G401 (cell line): ENCODE measurements around the gene EML1. TPM values are rescaled to one million over a fixed set of nuclear protein-coding genes. Genes with fewer than 3 reads are reported as not detected.

Experiments
- DNase-seq: peaks from one replicate; pipeline ENCODE4 v3.0.0-alpha.2; 2015; ENCODE audit warnings: low spot score
- in situ Hi-C: cut with HindIII; loops from 2 replicates; pipeline ENCODE4 v1.10.0; 2016; ENCODE audit warnings: low sequenced_read_pairs, mixed read lengths
- total RNA-seq: library from RNA; depleted of rRNA; stranded (reverse); fragments of >200 nt; shearing (Covaris generic); gene quantifications from 2 replicates; pipeline ENCODE4 v1.2.3, GENCODE V29; 2014

Gene EML1
- total RNA-seq, 1 experiment from 2014 or later, result 19.2 TPM

DNA sequence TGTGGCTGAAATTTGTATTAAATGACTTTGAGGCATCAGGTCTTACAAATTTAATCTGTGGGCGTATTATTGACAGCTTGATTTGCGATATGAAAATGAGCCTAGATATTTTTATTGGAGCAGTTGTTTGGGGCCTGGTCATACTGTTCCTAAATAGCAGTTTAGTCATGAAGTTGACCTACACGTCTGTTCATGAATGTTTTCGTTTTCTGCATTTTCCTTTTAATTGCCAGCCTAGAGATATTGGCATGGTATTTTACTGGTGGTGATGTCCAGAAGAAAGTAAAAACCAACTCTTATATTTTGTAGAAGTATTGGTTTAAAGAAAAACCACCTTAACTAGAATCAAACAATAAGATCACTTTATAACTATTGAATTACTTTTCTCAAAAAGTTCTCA lies 1.8 kb downstream of the EML1 start:
- DNase-seq, result no peak
- in situ Hi-C loops, result no loop called here

DNA sequence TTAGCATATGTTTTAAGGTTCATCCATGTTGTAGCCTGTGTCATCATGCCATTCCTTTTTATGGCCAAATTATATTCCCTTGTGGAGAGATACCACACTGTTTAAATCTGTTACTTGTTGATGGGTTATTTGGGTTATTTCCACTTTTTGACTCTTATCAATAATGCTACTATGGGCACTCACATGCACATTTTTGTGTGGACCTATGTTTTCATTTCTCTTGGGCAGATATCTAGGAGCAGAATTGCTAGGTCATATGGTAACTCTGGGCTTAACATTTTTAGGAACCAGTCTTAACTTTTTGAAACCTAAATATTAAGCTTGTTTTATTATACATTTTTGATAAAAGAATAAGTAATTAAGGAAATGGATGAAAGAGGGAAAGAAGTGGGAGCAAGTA lies 4.0 kb downstream of the EML1 start:
- in situ Hi-C loops, result no loop called here
- no peak for DNase-seq

DNA sequence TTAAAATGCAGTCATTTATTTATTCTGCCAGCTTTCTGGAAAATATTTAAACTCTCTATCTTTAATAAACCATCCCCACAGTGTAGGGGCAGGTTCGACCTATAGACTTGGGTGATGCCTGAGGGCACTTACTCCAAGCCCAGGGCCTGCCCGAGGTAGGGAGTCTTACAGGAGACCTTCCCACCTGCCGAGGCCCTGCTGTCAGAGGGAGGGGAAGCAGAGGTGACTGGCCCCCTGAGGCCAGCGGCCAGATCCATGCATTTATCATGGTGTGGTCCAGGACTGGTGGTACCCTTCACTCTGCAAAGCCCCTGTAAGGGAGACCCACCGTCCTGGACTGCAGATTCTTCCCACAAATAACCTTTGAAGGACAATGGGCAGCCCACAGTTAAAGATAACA lies 7.6 kb downstream of the EML1 start:
- in situ Hi-C loops, result no loop called here
- no peak for DNase-seq

DNA sequence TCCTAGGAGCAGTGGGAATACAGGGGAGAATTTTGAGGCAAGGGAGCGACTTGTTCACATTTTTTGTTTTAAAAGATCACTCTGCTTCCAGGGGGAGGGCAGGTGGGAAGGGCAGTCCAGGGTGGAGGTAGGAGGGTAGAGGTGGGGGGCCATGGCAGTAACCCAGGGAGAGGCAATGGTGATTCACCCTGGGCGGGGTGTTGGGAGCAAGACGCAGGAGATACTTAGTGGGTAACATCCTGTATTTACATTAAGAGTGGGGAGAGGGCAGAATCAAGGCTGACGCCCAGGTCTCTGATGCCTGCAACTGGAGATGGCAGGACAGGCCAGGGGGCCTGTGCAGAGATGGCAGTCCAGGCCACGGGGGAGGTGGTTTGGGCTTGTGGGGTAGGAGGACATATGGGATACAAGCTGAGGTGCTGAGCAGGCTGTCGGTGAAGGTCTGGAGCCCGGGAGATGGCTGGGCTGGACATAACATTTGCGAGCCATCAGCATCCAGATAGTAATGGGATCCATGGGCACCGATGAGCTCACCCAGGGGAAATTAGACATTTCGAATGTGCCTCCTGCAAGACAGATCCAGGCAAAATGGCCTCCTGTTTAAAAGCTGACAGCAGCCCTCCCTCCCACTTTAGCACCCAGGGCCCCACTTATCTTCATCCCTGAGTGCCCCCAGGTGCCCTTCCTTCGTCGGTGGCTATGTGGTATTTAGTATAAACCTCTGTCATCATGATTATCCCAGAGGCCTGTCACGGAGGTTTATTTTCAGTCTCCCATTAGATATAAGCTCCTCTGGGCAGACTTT lies 9.3 kb downstream of the EML1 start:
- DNase-seq, result no peak
- in situ Hi-C loops, result no loop called here

DNA sequence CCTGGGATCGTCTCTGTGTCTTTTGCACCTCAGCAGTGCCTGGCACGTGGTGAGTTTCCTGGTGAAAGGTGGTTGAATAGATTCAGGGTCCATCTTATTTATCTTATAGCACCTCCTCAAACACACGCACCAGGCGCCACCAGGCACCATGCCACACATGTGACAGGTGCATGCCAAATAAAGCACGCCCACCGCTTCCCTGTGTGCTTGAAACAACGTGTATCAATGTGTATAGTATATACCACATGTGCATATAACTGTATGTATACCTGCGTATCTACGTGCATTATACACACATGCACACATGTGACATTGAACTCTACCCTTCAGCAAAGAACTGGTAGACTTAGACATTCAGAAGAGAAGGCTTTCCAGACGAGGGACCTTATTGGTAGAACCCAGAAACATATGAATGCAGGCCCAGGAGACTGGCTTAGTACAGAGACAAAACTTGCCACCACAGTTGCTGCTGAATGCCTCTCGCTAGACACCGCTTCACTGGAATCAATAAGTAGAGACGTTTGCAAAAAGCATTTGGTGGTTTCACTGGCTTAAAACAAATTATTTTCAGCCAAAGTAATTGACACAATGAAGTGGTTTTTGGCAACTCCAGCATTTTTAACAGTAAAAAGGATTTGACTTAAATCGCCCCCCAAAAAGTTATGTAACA lies 10.0 kb downstream of the EML1 start:
- in situ Hi-C loops, result no loop called here
- no peak for DNase-seq

DNA sequence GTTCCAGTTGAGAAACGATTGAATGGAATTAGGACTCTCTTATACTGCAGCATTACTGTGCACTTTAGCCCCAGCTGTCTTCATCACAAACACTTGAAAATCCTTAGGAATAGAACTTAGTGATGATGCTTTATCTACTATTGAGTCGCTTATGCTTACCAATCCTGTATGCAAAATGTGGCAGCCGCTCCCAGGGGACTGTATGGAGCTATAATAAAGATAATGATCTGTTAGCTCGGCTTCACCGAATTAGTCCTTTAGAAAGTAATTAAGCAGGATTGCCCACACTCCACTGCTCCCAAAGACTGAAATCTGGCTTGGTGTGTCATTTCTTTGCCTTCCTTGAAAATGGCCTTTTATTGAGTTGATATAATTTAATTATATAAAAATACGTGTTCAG lies 10.6 kb downstream of the EML1 start:
- no peak for DNase-seq
- in situ Hi-C loops, result no loop called here

DNA sequence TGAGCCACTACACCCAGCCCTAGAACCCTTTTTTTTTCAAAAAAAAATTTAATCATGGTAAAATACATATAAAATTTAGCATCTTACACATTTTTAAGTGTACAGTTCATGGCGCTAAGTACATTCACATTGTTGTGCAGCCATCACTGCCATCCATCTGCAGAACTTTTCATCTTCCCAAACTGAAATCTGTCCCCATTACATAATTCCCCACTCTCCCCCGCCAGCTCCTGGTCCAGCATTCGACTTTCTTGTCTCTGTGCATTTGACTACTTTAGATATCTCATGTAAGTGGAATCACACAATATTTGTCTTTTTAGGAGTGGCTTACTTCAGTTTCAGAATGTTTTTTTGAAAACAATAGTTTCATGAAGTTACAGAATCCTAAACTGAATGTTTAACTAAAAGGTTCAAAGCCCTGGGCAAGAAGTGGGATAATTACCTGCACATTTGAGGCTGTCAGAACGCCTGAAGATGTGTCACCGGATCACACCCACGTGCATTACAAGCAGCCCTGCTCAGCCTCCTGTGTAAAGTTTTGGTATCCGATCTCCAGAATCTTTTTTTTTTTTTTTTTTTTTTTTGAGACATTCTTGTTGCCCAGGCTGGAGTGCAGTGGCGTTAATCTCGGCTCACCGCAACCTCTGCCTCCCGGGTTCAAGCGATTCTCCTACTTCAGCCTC lies 12.7 kb downstream of the EML1 start:
- no peak for DNase-seq
- in situ Hi-C loops, result no loop called here

DNA sequence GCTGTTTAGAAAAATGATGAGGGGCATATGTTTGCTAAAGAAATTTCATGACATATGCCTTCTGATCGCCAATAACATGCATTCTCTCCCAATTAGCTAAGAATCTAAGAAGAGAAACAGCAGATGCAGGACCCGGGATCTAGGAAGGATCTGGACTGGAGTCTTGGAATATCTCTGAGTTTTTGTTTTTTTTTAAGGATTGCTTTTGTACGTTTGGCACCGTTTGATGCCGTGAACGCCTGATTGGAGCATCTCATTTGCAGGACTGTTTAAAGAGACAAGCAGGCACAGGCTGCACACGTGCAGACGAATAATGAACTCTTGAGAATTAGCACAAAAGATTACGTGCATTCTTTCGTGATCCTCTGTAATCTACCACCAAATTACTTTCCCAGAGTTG lies 13.6 kb downstream of the EML1 start:
- DNase-seq, result no peak
- in situ Hi-C loops, result no loop called here

DNA sequence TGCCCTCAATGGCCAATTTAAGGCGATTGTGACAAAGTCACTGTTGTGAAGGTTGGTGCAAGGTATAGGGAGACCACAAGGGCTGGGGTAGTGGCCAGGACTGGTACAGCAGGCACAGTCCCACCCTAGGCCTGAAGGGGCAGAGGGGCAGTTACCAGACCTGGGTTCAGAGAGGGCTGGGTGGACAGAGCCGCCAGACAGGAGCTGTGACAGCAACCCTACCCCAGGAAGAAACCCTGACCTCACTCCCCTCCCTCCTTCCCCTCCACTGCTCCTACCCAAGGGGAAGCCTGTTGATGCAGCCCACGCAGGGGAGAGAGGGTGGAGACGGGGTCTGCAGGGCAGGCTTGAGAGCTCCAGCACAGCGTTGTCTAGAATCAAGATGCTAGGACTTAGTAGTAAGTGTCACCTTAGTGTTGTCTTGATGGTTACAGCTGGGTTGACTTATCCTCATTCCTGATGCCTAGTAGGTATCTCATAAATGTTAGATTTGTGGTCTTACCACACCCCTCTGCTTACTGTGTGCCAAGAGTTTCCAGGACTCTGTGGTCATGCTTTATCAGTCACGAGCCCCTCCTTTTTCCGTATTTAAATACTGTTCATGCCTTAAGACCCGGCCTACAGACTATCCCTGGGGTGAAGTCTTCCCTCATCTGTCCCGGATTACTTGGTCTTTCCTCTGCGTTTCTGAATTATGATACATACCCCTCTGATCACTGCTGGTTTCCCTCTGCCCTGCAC lies 14.4 kb downstream of the EML1 start:
- in situ Hi-C loops, result no loop called here
- no peak for DNase-seq

DNA sequence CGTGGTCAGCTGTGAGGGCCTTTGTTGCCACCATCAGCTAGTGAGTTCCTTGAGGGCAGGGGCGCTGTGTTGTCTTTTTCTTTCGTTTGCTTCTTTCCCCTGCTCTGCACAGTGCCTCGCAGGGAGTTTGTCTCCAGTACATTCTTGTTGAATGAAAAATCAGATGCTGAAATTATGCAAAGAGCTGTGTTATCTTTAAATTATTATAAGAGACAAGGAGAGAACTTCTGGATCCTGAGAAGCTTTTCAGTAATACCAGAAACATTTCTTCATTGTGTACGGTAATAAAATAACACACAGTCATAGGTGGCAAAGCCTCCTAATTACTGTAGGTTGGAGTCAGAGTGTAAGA lies 14.9 kb downstream of the EML1 start:
- in situ Hi-C loops, result no loop called here
- DNase-seq, result no peak

DNA sequence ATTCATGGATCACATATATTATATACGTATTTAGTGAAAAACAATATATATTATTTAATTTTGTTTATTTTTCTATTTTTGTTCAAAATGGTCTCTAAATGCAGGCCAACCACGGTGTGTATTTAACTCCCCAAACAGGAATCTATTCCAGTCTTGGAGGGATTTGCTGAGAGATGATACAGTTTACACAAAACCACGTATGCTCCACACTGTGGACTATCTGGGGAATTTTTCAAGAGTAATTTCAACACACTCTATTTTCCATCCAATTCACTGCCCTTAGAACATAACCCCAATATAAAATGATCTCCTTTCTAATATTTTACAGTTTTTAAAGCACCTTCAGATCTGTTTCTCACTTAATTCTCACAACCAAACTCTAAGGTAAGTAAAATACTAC lies 15.3 kb downstream of the EML1 start:
- no peak for DNase-seq
- in situ Hi-C loops, result no loop called here

DNA sequence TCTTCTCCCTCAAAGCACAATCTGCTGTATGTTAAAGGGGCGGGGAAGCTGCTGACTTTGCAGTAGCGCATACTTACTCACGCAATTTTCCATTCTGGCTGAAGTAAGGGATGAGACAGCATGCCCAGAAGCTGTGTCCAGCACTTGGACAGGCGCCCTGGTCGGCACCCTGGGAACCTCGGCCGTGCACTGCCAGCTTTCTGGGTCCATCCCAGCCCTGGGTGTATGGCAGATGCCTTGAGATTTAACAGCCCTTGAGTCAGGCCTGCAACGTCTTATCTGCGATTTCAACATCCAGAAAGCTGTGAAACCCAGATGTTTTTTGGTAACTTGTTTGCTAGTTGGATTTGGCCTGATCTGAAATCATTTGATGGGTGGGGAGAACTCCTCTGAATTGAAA lies 16.1 kb downstream of the EML1 start:
- DNase-seq, result no peak
- in situ Hi-C loops, result no loop called here

DNA sequence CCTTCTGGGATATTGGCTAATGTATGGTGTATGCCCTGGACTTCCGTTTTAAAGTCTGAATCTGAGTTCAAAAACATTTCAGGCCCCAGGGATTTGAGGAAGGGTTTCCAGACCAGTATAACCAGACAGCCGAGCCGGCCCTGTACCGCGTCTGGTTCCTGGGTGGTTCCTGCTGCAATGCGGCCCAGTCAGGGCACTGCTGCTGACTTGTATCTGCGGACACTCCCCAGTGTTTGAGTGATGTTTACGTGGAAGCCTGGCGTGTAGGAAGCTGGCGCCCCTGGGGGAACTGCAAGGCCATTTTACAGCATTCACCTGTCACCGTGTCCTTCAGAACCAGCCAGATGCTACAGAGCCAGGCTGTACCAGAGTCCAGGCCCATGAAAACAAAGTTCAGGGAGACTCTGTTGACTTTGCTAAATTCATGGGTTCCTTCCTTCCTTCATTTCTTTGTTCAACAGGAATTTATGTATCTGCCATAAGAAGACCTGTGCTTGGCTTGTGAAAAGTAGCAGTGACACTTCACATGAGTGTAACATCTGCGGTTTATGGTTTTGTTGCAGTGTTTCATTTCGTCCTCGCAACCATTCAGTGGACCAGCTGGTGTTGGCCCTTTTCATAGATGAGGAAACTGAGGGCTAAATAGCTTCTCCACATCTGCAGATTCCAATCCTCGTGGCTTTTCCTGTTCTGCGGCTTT lies 16.8 kb downstream of the EML1 start:
- no peak for DNase-seq
- in situ Hi-C loops, result no loop called here

DNA sequence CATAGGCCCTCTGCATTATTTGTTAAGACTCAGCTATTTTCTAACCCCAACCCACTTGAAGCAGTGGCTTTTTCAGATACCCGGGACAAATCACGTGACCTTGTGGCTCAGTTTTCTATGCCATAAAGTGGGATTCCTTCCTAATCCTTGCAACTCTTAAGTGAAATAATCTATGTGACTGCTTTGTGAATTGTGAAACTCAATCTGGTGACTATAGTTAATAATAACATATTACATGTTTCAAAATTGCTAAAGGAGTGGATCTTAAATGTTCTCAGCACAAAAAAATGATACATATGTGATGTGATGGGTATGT lies 17.3 kb downstream of the EML1 start:
- no peak for DNase-seq
- in situ Hi-C loops, result no loop called here

DNA sequence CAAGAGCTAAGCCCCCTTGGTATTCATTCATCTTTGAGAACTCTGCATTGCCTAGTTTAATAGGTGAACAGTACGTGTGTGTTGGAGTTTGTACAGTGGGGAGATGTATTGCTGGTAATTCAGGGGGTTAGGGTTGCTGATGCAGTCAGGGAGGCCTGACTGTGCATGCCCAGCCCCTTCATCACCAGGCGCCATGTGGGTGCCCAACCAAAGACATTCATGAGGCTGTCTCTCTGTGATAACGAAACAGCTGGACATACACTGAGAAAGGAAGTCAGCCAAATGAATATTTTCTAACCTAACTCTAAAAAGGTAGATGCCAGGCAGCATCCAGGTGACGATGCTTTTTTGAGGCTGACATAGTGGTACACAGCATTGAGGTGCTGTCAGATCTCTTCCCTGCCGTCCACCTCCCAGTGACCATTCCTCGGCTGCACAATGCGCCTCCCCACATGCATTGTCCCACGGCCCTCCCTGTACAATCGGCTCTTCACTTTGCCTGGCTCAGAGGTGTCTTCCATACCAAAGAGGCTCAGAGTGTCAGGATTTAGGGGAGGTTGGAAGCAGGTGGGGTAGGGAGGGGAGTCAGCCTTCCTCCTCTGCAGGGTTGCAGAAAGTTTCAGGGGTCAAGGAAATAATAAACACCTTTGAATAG lies 19.0 kb downstream of the EML1 start:
- in situ Hi-C loops, result no loop called here
- no peak for DNase-seq

DNA sequence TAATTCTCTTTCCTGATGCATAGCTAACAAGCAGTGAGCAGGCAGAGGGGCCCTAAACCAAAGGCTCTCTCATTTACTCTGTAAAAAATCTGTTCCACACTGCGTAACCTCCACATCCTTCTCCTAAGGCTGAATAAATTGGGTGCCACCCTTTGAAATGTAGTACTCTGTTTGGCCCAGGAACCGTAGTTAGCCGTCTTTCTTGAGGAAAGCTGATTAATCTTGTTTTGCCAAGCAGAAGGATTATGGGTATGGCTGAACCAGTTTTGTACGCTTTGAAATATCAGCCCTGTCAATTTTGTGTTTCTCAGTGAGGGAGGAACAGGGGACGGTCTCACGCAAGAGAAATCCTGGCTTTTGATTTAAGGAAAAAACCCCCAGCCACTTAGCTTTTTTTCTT lies 19.7 kb downstream of the EML1 start:
- in situ Hi-C loops, result no loop called here
- DNase-seq, result no peak

DNA sequence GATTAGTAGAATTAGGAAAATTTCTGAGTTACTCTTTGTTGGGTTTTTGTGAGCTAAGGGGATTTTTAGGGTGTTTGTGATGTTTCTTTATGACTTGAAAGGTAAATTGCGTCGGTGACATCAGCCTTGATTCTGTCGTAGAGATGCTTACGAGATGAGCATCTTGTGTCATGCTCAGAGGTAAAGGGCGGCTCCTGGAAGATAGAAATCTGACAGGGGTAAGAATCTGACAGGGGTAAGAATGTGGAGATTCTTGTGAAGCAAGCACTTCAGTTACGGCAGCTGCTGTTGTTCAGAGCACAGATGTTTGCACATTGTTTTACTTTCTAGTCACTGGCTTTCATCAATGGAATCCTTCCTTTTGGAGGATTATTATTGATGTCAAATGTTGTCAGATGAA lies 22.5 kb downstream of the EML1 start:
- in situ Hi-C loops, result no loop called here
- no peak for DNase-seq

DNA sequence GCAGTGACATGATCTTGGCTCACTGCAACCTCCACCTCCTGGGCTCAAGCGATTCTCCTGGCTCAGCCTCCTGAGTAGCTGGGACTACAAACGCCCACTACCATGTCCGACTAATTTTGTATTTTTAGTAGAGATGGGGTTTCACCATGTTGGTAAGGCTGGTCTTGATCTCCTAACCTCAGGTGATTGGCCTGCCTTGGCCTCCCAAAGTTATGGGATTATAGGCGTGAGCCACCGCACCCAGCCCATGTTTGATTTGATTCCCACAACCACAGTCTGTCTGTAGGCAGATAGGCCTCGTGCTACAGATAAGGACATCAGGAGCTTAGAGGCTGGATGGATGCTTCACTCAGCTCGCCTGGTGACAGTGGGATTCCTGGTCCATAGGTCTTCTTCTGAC lies 23.0 kb downstream of the EML1 start:
- in situ Hi-C loops, result no loop called here
- no peak for DNase-seq

DNA sequence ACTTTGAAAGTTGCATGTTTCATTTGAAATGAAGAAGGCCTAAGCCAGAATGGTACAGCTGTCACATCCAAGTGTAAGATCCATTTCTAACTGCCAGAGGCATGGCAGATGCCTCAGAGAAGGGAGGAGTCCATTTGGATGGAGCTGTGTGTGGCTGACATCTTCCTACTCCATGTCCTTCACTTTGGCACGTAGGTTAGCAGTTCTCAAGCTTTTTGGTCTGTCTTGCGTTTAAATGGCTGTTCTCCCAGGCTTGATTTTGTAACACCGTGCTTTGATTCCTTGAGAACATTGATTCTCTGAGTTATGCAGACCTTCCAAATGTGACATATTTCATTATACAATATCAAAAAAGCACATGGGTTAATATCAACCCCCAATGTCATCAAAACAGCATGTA lies 23.4 kb downstream of the EML1 start:
- DNase-seq, result no peak
- in situ Hi-C loops, result no loop called here
